Measurements from ENCODE around the gene POP4. TPM values are rescaled to one million over a fixed set of nuclear protein-coding genes. Genes with fewer than 3 reads are reported as not detected.

POP4 gene
- total and polyA plus RNA-seq, 2 of the 13 experiments (the other 11 are each of a cell fraction or from before 2014, with no cell fraction given), result 32.2 to 84.0 TPM

DNA sequence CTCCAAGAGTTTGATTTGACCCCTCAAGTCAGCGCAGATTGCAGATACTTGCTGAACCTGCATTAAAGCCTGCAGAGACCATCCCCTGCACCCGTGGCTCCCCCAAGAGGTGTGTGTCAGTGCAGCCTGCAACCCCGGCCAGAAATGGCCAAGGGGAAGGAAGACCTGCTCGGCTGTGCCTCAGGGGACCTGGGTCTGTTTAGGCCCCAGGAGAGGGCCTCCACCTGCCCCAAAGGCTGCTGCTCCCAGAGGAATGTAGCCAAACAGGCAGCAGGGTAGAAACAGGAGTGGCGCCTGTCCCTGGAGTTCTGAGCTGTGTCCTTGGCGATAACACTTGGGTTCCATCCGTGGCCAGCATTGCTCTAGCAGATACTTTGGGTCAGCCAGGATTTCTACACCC lies 8.0 kb downstream of the POP4 start (continued):
- TF ChIP-seq ARNT (IDR thresholded peaks at IDR 0.05), result no peak
- TF ChIP-seq MXD4 (CRISPR knock-in tag; IDR thresholded peaks at IDR 0.05), result no peak
- TF ChIP-seq REXO4 (CRISPR knock-in tag; IDR thresholded peaks at IDR 0.05; ENCODE audit: borderline replicate concordance), result no peak
- TF ChIP-seq YEATS4 (CRISPR knock-in tag; IDR thresholded peaks at IDR 0.05; ENCODE audit: borderline replicate concordance), result no peak
- no peak for TF ChIP-seq POLR2AphosphoS5 (IDR thresholded peaks at IDR 0.05; ENCODE audit: low read depth, low read length)
- TF ChIP-seq ETV5 (CRISPR knock-in tag; IDR thresholded peaks at IDR 0.05; ENCODE audit: borderline replicate concordance), result no peak

- H4K20me1 ChIP-seq (ENCODE audit: insufficient read depth, low read length), result no peaks in the 10 kb centered on the region
- 91% methylated on average over 4 of the region's 4 CpGs for WGBS (ENCODE audit: low lambda C conversion rate)
- no peak overlapping the region for H3K27ac ChIP-seq (ENCODE audit: extremely low read length, insufficient read depth, low read length)
- no peaks in the 10 kb centered on the region for H3K27me3 ChIP-seq (ENCODE audit: control insufficient read depth in 1 of 2, insufficient read depth in 2 of 2, low read length in 2 of 2)
- DNase-seq (ENCODE audit: low spot score) (no peak), FAIRE-seq (no peak), ATAC-seq (no peak)
- POLR2A ChIA-PET, result interaction anchor here (1.0 kb wide), 1 partner anchor 9 kb away, joined by 3 read pairs; the partner anchor contains the start of gene POP4
- no peak overlapping the region for H3K9ac ChIP-seq (ENCODE audit: insufficient read depth, low read depth, low read length)
- H3K79me2 ChIP-seq (ENCODE audit: insufficient read depth, low read length), result no peaks in the 10 kb centered on the region
- H3K4me1 ChIP-seq (ENCODE audit: insufficient read depth, low read length), result peaks cover 12% of the 10 kb centered on the region; the same call in 1 of the 2 replicates
- TF ChIP-seq, protein P1, sequence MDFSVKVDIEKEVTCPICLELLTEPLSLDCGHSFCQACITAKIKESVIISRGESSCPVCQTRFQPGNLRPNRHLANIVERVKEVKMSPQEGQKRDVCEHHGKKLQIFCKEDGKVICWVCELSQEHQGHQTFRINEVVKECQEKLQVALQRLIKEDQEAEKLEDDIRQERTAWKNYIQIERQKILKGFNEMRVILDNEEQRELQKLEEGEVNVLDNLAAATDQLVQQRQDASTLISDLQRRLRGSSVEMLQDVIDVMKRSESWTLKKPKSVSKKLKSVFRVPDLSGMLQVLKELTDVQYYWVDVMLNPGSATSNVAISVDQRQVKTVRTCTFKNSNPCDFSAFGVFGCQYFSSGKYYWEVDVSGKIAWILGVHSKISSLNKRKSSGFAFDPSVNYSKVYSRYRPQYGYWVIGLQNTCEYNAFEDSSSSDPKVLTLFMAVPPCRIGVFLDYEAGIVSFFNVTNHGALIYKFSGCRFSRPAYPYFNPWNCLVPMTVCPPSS (IDR thresholded peaks at IDR 0.05), result no peak
- TF ChIP-seq, protein P2, sequence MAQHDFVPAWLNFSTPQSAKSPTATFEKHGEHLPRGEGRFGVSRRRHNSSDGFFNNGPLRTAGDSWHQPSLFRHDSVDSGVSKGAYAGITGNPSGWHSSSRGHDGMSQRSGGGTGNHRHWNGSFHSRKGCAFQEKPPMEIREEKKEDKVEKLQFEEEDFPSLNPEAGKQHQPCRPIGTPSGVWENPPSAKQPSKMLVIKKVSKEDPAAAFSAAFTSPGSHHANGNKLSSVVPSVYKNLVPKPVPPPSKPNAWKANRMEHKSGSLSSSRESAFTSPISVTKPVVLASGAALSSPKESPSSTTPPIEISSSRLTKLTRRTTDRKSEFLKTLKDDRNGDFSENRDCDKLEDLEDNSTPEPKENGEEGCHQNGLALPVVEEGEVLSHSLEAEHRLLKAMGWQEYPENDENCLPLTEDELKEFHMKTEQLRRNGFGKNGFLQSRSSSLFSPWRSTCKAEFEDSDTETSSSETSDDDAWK (CRISPR knock-in tag; IDR thresholded peaks at IDR 0.05), result no peak
- no peak for TF ChIP-seq IRX3 (CRISPR knock-in tag; IDR thresholded peaks at IDR 0.05; ENCODE audit: borderline replicate concordance, low read depth)
- CTCF ChIA-PET (ENCODE audit: low intra/inter-chr PET ratio, low total read pairs), result no interaction called here
- no peak overlapping the region for H2AFZ ChIP-seq (ENCODE audit: low read length)
- no peak overlapping the region for H3K4me2 ChIP-seq (ENCODE audit: low read depth, low read length)
- H3K9me3 ChIP-seq (ENCODE audit: low read length), result no peaks in the 10 kb centered on the region
- in situ Hi-C loops (cut with HindIII; ENCODE audit: extremely low pct_ligation_motif_present, low pct_unique_long_range_greater_than_20kb) (loop anchor here (5.0 kb wide), 1 partner anchor 78 kb away; no protein-coding TSS in a partner anchor), intact Hi-C loops (cut with micrococcal nuclease; ENCODE audit: unreplicated experiment) (no loop called here)
- BruUV-seq (replicated peaks), result no TSS peak
- H3K4me3 ChIP-seq (replicated peaks in 1 of 3; ENCODE audit: insufficient read depth in 1 of 3, low read depth in 2 of 3, low read length in 3 of 3), result no peak overlapping the region
- H3K36me3 ChIP-seq (replicated peaks in 1 of 2; ENCODE audit: control insufficient read depth in 1 of 2, insufficient read depth in 2 of 2, low read length in 2 of 2), result peaks cover 20 to 42% of the 10 kb centered on the region in 2 experiments
These were observed 8.7 kb downstream of the POP4 start for GRCh38 chr19:29614780-29615179.
